AG08396 (cell line): ENCODE measurements around the gene ZIC2.

Source experiments
- DNase-seq: peaks from one replicate; pipeline ENCODE4 v3.0.0; 2012; ENCODE audit warnings: low spot score, mixed read lengths

The ZIC2 gene

DNA sequence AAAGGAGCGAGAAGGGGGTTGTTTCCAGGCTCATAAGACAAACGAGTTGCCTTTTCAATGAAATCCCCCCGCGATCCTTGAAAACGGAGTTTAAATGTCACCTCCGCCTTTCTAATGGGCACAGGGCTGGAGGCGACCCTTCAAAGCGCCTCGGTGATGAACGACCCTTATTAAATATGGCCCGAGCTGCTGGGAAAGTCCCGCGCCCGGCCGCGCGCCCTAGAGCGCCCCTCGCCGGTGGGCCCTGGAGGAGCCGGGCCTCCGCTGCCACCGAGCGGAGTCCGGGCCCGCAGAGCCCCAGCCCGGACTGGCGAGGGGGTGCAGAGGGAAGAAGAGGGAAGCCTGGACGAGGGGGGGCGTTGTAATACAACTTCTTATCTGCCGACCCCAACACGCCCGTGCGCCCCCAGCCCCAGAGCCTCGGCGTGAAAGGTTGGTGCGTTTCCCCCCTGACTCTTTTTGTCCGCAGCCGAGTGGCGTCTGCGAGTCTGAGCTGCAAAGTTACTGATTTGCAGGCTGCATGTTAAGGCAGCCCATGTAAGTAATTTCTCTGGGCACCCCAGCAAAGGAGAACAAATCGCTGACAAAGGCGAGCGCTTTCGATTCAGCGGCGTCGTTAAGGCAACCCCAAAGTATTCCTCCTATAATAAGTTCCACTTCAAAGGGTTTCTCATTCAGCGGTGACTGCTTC is 21.9 kb upstream of the ZIC2 start:
- no peak for DNase-seq

DNA sequence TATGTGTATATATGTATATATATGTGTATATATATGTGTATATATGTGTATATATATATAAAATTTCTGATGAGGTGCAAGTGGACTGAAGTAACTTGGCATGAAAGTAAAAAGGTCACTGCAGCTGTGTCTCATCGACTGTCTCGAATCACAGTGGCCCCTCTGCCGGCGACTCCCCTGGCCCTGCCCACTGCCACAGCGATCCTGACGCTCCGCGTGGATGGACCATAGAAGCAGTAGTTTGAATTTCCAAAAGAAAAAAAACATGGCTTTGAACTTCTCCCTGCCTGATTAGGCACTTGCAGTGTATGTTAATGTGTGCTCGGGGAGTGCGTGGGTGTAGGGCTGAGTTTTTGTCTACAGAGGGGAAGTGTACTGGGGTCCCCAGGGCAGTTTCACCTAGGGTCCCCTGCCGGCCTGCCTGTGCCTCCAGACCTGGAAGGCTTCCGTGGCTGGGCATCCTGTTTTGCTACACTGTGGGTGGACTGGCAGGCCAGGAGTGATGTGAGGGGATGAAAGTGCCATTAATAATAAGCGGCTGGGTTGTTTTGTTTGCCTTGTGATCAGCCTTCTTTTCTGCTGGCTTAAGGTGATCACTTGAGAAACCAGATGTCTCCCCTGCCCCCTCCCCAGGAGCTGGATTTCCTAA is 20.8 kb upstream of the ZIC2 start:
- DNase-seq = no peak

DNA sequence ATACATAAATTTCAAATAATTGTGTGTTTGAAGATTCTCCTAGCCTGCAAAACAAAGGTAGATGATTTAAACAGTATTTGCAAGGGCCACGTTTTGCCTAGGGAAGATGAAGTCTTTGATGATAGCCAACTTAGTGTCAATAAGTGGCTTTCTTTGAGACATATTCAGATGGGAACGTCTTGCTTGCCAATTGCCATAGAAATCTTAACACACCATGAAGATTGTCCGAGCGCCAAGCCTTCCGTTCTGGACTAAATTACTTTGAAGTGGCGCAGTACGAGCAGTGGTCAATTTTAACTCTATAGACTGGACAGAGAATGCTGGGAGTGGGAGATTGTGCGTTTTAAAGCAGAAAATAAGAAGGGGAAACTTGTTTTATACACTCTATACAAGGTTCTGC is 19.9 kb upstream of the ZIC2 start:
- no peak for DNase-seq

DNA sequence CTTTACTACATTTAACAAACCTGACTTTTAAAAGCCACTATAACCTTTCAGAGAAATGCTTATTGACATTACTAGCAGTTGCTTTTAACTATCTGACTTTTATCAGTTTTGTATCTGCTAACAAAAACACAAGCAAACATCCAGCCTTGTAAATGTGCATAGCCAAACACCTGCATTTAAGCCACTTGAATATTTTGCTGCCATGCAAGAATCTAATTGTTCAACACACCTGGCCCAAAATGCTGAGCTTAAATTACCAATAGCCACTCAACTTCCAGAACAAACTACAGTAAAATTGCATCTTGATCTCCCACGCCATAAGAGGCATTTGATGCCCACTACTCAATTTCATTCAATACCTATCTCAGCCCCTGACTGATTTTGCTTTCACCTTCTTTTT is 19.3 kb upstream of the ZIC2 start:
- DNase-seq = no peak

DNA sequence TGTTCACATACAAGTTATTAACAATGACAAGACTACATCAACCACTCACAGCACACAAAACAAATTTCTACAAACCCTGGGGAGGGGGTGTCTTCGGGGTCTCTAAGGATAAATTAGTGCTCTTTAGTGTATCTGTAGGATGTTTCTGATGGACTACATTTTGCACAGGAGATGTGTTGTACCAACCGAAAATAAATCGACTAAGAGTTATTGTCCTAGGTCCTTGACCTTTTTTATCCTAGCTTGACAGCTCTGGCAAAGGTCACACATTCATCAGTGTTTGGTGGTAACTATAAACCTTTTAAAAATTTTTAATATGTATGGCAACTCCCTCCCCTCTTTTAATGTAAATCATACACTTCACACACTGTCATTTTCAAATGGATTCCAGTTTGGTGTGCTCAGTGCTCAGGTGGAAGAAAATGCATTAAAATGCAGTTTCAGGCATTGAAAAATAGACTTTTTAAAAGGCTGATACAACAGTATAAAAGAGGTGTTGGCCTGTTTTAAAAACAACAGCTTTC is 17.7 kb upstream of the ZIC2 start:
- DNase-seq = no peak

DNA sequence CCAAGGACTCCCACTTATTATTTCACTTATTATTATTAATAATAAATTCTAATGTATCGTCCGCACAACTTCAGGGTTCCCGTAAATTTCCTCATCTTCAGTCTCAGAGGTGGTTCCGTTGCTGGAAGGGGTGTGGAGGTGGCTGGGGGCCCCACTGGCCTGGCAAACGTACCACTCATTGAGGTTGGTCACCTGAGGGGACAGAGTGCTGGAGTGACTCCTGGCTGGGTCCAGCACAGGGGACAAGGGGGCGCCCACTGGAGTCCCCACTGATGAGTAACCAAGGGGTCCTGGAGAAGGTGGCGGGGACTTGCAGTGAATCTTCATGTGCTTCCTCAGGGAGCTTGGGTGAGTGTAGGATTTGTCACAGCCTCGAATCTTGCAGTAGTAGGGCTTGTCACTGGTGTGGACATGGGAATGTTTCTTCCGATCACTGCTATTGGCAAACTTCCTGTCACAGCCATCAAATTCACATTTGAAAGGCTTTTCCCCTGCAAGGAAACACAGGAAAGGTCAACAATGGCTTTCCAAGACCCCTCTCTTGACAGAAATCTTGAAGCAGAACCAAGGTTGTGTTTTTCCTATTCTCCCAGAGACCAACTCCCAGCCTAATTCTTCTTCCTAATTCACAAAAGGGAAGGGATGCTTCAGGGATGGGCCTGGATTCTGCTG is 16.1 kb upstream of the ZIC2 start:
- DNase-seq = no peak

DNA sequence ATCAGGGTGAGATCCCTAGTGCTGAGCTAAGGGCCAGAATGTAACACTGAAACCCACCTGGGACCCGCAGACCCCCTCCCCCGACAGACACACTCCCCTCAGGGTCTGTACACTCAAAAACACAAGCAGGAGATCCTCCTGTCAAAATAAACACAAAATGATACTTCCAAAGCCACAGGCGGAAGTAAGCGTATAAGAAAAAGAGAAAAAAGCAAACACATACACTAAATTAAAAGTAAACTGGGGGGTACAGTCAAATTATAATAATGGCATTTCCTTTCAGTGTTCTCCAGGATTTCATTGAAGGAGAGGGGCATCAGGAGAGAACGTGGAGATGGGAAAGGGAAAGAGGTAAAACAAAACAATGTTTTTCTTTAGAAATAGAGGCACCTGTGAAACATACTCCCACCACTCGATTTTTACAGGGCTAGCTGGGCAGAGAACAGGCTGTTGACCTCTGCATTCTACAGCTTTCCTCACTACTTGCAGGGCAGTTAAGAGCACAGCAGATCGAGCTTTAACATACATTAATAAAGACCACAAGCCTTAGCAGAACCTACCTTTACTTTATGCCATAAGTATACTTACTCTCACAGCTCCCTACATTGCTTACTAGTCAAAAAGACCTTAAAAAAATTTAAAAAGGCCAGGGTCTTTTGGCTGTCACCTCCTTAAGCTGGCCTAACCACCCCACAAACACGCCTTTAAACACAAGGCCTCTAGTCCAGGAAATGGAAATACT is 15.3 kb upstream of the ZIC2 start:
- no peak for DNase-seq

DNA sequence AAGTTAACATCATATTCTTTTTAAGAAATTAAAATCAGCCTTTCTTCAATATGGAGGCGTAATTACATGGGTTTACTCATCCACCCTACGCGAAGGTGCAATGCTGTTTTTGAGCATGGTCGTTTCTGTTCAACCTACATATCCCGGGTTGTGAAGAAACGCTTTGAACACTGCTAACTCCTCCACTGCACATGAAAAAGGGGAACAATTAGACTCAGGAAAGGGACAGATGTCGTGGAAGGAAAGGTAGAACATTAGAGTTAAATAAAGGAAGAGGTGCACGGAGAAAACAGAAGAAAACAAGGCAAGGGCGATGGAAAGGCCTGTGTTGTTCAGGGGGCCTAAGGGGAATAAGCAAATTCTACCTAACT is 14.1 kb upstream of the ZIC2 start:
- DNase-seq = no peak

DNA sequence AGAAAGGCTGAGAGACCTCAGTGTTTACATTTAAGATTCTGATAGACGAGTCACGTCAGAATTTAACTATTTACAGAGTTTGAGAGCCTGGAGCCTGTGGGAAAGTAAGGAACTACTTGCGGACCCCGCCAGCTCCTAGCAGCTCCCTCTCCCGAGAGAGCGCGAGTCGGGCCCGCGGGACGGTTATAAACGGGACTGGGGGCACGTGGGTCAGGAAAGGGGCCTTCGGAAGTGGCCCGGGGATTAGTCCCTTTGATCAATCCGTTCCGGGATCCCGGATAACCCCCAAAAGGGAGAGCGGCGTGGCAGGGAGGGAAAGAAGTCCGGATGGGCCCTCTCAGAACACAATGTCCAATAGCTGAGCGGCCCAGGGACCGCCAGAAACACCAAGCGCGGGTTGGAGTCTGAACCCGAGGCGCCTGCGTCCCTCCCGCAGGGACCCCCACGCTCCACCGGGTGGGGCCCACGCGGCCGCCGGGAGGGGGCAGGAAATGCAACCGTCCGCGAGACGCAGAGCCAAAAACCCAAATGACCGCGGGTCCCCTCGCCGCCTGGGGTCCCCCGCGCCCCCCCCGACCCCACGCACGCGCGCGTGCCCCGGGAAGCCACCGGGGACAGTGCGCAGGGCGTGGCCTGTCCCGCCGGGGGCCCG is 13.6 kb upstream of the ZIC2 start:
- no peak for DNase-seq

DNA sequence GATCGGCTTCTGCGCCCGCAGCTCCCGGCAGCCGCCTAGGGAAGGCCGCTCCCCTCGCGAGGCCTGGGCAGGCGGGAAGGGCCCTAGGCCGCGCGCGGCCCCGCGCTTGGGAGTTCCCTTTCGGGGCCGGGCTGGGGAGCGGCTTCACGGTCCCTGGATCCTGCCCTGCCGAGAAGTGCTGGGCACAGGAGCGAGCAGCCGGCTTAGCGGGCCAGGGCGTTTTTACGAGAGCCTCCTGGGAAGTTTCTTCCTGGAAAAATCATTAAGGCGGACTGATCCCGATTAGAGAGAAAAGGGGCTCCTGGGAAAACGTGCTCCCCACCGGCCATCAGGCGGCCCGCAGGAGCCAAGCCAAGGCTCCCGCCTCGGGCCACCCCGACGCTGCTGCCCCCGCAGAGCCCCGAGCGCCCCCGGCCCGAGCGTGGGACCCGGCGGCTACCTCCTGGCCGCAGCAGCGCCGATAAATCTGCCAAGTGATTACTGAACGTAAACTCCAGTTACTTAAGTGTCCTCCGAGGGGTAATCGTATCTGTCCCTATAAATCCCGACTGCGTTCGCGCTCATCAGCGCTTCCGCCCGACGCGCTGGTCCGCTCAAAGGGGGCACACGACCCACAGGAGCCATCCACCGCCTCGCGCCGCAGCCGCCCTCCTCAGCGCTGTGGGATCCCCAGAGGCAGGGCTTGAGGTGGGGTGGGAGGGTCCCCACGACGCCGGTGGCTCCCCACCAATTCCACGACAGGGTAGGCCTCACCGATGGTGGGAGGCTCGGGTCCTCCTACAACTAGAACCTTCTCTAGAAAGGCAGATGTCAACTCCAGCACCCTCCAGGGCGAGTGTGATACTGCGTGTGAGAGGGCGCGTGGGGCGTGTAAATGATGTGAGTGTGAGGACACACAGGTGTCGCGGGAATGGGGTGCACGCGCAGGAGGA is 12.8 kb upstream of the ZIC2 start:
- no peak for DNase-seq

DNA sequence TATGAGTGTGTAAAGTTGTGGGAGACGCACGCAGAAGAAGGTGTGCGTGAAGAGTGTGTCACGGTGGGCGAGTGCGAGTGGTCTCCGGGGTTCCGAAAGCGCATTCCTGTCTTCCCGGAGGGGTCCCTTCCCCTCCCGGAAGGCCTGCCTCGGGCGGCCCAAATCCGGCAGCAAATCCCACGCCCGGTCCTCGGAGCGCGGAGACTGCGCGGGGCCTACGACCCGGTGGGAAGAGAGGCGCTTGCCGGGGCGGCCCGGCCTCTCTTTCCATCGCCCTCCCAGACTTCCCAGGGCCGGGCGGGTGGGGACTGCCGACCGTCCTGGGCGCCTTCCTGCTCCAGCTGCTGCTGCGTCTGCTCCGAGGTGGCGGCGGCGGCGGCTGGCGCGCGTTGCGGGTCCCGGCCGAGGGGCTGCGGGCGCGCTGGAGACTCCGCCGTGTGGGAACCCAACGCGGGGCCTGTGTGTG is 12.1 kb upstream of the ZIC2 start:
- DNase-seq = no peak

DNA sequence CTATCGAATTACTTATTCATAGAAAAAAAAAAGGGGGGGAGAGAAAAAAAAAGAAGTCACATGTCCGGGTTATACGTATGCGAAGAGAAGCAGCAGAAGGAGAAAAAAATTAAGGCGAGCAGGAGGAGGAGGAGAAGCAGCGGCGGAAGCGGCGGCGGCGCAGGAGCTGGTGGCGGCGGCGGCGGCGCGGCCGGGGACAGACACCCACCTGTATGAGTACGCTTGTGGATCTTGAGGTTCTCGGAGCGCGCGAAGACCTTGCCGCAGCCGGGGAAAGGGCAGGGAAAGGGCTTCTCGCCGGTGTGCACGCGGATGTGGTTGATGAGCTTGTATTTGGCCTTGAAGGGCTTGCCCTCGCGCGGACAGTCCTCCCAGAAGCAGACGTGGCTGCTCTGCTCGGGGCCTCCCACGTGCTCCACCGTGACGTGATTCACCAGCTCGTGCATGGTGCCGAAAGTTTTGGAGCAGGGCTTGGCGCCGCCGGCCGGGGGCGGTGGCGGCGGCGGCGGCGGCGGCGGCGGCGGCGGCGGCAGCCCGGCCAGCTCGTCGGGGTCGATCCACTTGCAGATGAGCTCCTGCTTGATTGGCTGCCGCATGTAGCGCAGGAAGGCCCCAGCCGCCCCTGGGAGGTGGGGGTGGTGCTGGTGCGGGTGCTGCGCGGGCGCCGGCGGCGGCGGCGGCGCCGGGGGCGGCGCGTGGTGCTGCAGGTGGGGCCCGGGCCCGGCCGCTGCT is 11.5 kb upstream of the ZIC2 start:
- no peak for DNase-seq

DNA sequence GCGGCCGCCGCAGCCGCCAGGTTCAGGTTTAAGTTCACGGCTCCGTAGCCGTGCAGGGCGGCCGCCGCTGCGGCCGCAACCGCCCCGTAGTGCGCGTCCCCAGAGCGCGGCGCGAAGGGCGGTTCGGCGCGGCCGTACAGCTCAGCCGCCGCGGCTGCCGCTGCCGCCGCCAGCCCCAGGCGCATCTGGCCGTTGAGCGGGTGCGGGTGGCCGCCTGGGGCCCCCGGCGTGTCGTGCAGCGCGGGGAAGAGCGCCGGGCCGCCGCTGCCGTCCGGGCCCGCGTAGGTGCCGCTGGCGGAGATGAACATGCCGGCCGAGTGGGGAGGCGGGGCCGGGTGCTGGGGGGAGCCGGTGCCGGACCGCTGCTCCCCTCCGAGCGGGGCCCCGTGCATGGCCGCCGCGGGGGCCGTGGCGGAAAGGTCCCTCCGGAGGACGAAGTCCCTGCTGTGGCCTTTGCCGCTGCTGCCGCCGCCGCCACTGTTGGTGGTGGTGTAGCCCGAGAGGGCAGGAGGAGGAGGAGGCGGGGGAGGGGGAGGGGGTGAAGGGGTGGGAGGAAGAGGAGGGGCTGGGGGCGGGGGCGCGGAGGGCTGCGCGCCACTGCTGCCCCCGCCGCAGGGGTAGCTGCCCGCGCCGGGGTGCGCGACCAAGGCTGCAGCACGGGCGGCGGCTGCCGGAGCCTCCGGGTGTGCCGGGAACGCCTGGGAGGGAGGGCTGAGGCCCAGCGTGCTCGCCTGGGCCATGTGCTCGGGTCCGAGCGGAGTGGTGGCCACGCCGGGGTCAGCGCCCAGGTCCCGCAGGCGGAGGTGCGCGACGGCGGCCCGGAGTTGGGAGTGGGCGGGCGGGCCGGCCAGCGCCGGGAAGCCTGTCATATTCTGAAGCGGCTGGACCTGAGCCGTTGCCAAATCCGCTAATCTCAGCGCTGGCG is 10.7 kb upstream of the ZIC2 start:
- no peak for DNase-seq

DNA sequence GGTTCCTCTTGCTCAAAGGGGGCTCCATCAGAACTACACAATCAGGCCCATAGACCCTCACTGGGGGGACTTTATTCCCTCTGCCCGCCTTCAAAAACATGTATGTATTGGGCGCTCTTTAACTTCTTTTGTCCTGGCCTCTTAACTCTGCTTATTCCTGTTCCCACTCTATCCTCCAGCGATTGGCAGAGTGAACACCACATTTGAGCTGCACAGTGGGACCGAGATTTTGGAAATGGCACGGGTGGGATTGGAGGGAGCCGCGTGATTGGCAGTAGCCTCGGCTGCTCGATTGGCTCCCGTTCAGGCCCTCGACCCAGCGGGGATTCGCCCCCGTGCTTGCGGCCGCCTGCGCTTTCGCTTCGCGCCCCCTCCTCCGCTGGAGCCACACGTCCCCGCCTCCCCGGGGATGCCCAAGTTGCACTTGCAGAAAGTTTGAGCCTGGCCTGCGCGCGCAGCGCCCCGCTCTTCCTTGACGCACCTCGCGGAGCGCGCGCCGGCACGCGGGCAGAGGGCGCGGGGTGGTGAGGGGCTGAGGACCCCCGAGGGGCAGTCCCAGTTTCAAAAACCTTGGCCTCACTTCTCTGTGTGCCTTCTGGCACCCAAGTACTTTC is 9.9 kb upstream of the ZIC2 start, which contains the start of gene ZIC5:
Gene ZIC5 (minus strand): TSS at position 192 of the 614 bp plus-strand sequence. CDS start 164 bp downstream, at position 28.
- no peak for DNase-seq

DNA sequence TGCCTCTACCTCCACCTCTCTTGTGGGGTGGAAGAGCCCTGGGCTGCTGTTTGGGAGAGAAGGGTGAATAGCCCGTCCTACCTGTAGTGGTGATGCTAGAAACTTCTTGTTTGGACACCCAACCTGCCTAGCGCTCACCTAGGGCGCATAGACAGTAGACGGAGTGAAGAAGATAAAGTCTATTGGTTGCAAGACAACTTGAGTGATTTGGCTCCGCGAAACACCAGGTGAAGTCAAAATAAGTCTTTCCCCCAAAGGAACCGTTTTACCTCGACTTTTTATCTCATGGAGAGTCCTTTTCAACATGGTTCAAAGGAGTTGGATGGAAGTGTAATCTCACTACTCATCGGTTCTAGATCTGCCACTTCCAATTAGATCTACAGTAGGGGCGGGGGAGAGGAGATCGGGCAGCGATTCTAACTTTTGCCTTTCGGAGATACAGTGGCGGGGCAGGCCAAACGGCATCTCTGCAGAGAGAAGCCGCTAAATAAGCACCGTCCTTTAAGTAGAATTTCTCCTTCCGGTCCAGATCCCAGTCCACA is 9.3 kb upstream of the ZIC2 start:
- no peak for DNase-seq

DNA sequence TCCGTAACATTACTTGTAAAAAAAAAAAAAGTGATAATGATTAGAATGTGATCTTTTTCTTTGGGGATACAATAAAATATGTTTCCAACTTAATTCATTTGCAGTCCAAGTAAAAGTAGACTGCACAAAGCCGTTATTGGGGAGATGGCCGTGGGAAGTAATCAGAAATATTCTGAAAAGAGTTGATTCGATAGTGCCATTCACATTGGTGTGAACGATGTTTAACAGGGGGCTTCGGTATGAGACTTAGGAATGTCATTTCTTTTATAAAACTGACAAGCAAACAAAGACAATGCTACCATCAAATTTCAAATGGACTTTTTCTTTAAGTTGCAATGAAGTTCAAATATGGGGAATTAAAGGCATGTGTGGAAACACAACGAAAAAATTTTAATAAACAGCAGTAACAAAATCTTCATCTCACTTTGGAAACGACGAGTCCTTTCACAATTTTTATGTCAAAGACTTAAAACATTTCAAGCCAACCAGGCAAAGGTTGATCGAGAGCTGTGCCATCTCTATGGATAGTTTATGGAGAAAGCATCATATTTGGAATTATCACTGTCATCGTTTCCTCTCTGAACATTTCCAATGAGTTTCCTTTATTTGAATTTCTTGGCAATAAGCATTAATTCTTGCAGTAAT is 8.3 kb upstream of the ZIC2 start:
- no peak for DNase-seq

DNA sequence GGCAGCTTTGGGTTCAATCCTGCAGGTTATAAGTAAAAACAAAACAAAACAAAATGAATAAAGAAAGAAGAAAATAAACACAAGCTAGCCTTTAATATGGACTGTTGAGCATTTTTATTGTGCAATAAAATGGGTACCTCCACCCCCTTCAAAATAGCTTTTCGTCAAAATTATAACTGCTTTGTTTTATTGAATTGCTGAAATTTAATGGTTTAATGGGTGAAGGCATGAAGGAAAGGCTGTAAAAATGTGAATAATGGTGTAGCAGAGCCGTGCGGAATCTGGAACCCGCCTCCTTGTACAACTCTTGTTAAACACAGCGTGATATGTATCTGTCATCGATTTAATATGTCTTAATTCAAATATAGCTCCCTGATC is 7.8 kb upstream of the ZIC2 start:
- DNase-seq = no peak
